Measurements from ENCODE around the gene IL19. TPM values are rescaled to one million over a fixed set of nuclear protein-coding genes. Genes with fewer than 3 reads are reported as not detected.
"Not testable (repeated sequence)": the region's sequence is repeated elsewhere in the genome, so short reads cannot be mapped to it uniquely, and the experiment has no call there.

Gene IL19
- total RNA-seq, 1 donor from 2014 or later = not detected

GRCh38 chr1:206847946-206848345 lies 77.4 kb downstream of the IL19 start:
- intact Hi-C loops (cut with micrococcal nuclease) = no loop called here

GRCh38 chr1:206850401-206850800 lies 79.8 kb downstream of the IL19 start:
- intact Hi-C loops (cut with micrococcal nuclease) = no loop called here

GRCh38 chr1:206851341-206852010 lies 80.9 kb downstream of the IL19 start:
- intact Hi-C loops (cut with micrococcal nuclease) = no loop called here

GRCh38 chr1:206852662-206853061 lies 82.1 kb downstream of the IL19 start:
- intact Hi-C loops (cut with micrococcal nuclease) = not testable (repeated sequence)

- intact Hi-C loops (cut with micrococcal nuclease) = not testable (repeated sequence)
Observed at GRCh38 chr1:206853696-206854095, 83.1 kb downstream of the IL19 start.

GRCh38 chr1:206854401-206855129 lies 84.0 kb downstream of the IL19 start:
- intact Hi-C loops (cut with micrococcal nuclease) = no loop called here

GRCh38 chr1:206855859-206856258 lies 85.3 kb downstream of the IL19 start:
- intact Hi-C loops (cut with micrococcal nuclease) = no loop called here

- intact Hi-C loops (cut with micrococcal nuclease) = no loop called here
Observed at GRCh38 chr1:206856674-206857464, 86.3 kb downstream of the IL19 start.

- intact Hi-C loops (cut with micrococcal nuclease) = no loop called here
Observed at GRCh38 chr1:206859082-206859521, 88.5 kb downstream of the IL19 start.

- intact Hi-C loops (cut with micrococcal nuclease) = no loop called here
Observed at GRCh38 chr1:206860165-206860564, 89.6 kb downstream of the IL19 start.

GRCh38 chr1:206863266-206863665 lies 92.7 kb downstream of the IL19 start:
- intact Hi-C loops (cut with micrococcal nuclease) = no loop called here

GRCh38 chr1:206864939-206865671 lies 94.5 kb downstream of the IL19 start, which contains the start of gene IL20:
Gene IL20 (plus strand): TSS chr1:206865623. CDS start chr1:206865853, 230 bp downstream.
- intact Hi-C loops (cut with micrococcal nuclease) = loop anchor here (1.0 to 2.0 kb wide), 6 partner anchors 46 to 634 kb away; no protein-coding TSS in a partner anchor

GRCh38 chr1:206866062-206866461 lies 95.5 kb downstream of the IL19 start:
- intact Hi-C loops (cut with micrococcal nuclease) = no loop called here

- intact Hi-C loops (cut with micrococcal nuclease) = no loop called here
Observed at GRCh38 chr1:206867239-206867638, 96.7 kb downstream of the IL19 start.

- intact Hi-C loops (cut with micrococcal nuclease) = no loop called here
Observed at GRCh38 chr1:206867716-206868115, 97.1 kb downstream of the IL19 start.

- intact Hi-C loops (cut with micrococcal nuclease) = no loop called here
Observed at GRCh38 chr1:206868264-206868663, 97.7 kb downstream of the IL19 start.

- intact Hi-C loops (cut with micrococcal nuclease) = no loop called here
Observed at GRCh38 chr1:206872139-206872538, 101.6 kb downstream of the IL19 start.

GRCh38 chr1:206873603-206874188 lies 103.1 kb downstream of the IL19 start:
- intact Hi-C loops (cut with micrococcal nuclease) = no loop called here

- intact Hi-C loops (cut with micrococcal nuclease) = no loop called here
Observed at GRCh38 chr1:206875752-206876377, 105.3 kb downstream of the IL19 start.

GRCh38 chr1:206878456-206878855 lies 107.9 kb downstream of the IL19 start:
- intact Hi-C loops (cut with micrococcal nuclease) = no loop called here
